ENCODE measurements around the gene DLG2.

The DLG2 gene

GRCh38 chr11:83436855-83437254 lies 2190.3 kb downstream of the DLG2 start:
- no peak for TF ChIP-seq REST (IDR thresholded peaks at IDR 0.05; ENCODE audit: insufficient read depth in 1 of 2, low read depth in 2 of 2, low read length in 2 of 2)
- TF ChIP-seq TAF1 (IDR thresholded peaks at IDR 0.05; ENCODE audit: borderline replicate concordance, insufficient read depth, low read length) = no peak
- TF ChIP-seq SIN3A (IDR thresholded peaks at IDR 0.05; ENCODE audit: borderline replicate concordance, insufficient read depth, low read length) = no peak
- no peak for TF ChIP-seq FOXP2 (optimal IDR thresholded peaks at IDR 0.05; ENCODE audit: borderline replicate concordance, extremely low read depth, extremely low read length, insufficient read depth)
- TF ChIP-seq POLR2AphosphoS5 (IDR thresholded peaks at IDR 0.05; ENCODE audit: low read depth, low read length) = no peak

GRCh38 chr11:83427943-83428342 lies 2199.2 kb downstream of the DLG2 start:
- TF ChIP-seq REST (IDR thresholded peaks at IDR 0.05; ENCODE audit: insufficient read depth in 1 of 2, low read depth in 2 of 2, low read length in 2 of 2) (no peak), FOXP2 (optimal IDR thresholded peaks at IDR 0.05; ENCODE audit: borderline replicate concordance, extremely low read depth, extremely low read length, insufficient read depth) (no peak), TAF1 (IDR thresholded peaks at IDR 0.05; ENCODE audit: borderline replicate concordance, insufficient read depth, low read length) (no peak), SIN3A (IDR thresholded peaks at IDR 0.05; ENCODE audit: borderline replicate concordance, insufficient read depth, low read length) (no peak), POLR2AphosphoS5 (IDR thresholded peaks at IDR 0.05; ENCODE audit: low read depth, low read length) (no peak)

- no peak for TF ChIP-seq SIN3A (IDR thresholded peaks at IDR 0.05; ENCODE audit: borderline replicate concordance, insufficient read depth, low read length)
- TF ChIP-seq REST (IDR thresholded peaks at IDR 0.05; ENCODE audit: insufficient read depth in 1 of 2, low read depth in 2 of 2, low read length in 2 of 2) = no peak
- TF ChIP-seq FOXP2 (optimal IDR thresholded peaks at IDR 0.05; ENCODE audit: borderline replicate concordance, extremely low read depth, extremely low read length, insufficient read depth) = no peak
- no peak for TF ChIP-seq TAF1 (IDR thresholded peaks at IDR 0.05; ENCODE audit: borderline replicate concordance, insufficient read depth, low read length)
- no peak for TF ChIP-seq POLR2AphosphoS5 (IDR thresholded peaks at IDR 0.05; ENCODE audit: low read depth, low read length)
Measured at GRCh38 chr11:83427501-83427900, 2199.6 kb downstream of the DLG2 start.

- no peak for TF ChIP-seq FOXP2 (optimal IDR thresholded peaks at IDR 0.05; ENCODE audit: borderline replicate concordance, extremely low read depth, extremely low read length, insufficient read depth)
- no peak for TF ChIP-seq TAF1 (IDR thresholded peaks at IDR 0.05; ENCODE audit: borderline replicate concordance, insufficient read depth, low read length)
- no peak for TF ChIP-seq POLR2AphosphoS5 (IDR thresholded peaks at IDR 0.05; ENCODE audit: low read depth, low read length)
- no peak for TF ChIP-seq SIN3A (IDR thresholded peaks at IDR 0.05; ENCODE audit: borderline replicate concordance, insufficient read depth, low read length)
- TF ChIP-seq REST (IDR thresholded peaks at IDR 0.05; ENCODE audit: insufficient read depth in 1 of 2, low read depth in 2 of 2, low read length in 2 of 2) = no peak
Measured at GRCh38 chr11:83425137-83425466, 2202.0 kb downstream of the DLG2 start.
